CD8-positive, alpha-beta memory T cell (primary cell): ENCODE data around the gene MICA. TPM values are rescaled to one million over a fixed set of nuclear protein-coding genes. Genes with fewer than 3 reads are reported as not detected.
"Not testable (repeated sequence)": the region's sequence is repeated elsewhere in the genome, so short reads cannot be mapped to it uniquely, and the experiment has no call there.

Experiments used
- CTCF ChIA-PET: fragments of 350-600 bp; sonication (Branson Sonifier 250); formaldehyde crosslinking; loops from one replicate; lab custom pipeline; 2021; ENCODE audit warnings: antibody characterized with exemption; lab: Charles Lee
- POLR2A ChIA-PET: fragments of 350-600 bp; sonication (Branson Sonifier 250); formaldehyde crosslinking; loops from one replicate; lab custom pipeline; 2021; ENCODE audit warnings: antibody characterized with exemption; lab: Charles Lee
- DNase-seq, 5 donors: peaks; one replicate each; pipeline versions ENCODE4 v3.0.0 to v3.0.0-alpha.2; 2020 to 2022; ENCODE audit warnings: mixed read lengths in 1 of 5
- H3K27ac ChIP-seq: one replicate; pipeline ENCODE4 v1.7.0; 2013; ENCODE audit warnings: low read depth, mild to moderate bottlenecking, low read length, moderate library complexity
- H3K27me3 ChIP-seq: 2 replicates; pipeline ENCODE4 v1.7.0; 2013; ENCODE audit warnings: low read length, mild to moderate bottlenecking; ENCODE audit not compliant: insufficient read depth, poor library complexity, severe bottlenecking
- H3K36me3 ChIP-seq: 2 replicates; pipeline ENCODE4 v1.7.0; 2013; ENCODE audit warnings: mild to moderate bottlenecking, low read length, moderate library complexity; ENCODE audit not compliant: insufficient read depth
- H3K4me1 ChIP-seq: 2 replicates; pipeline ENCODE4 v1.7.0; 2013; ENCODE audit warnings: mild to moderate bottlenecking, low read length, moderate library complexity; ENCODE audit not compliant: insufficient read depth
- H3K4me3 ChIP-seq: 2 replicates; pipeline ENCODE4 v1.7.0; 2013; ENCODE audit warnings: mild to moderate bottlenecking, low read length
- H3K9me3 ChIP-seq: 2 replicates; pipeline ENCODE4 v1.7.0; 2013; ENCODE audit warnings: mild to moderate bottlenecking, low read length
- H3K27ac Mint-ChIP-seq, 8 donors: one replicate each; pipeline ENCODE4 v1.8.0; 2020 to 2021; ENCODE audit warnings: mixed read lengths in 8 of 8, mild to moderate bottlenecking in 6 of 8, inconsistent platforms in 3 of 8, moderate library complexity in 3 of 8
- H3K27me3 Mint-ChIP-seq, 2 donors: one replicate each; pipeline ENCODE4 v1.8.0; 2020 to 2021; ENCODE audit warnings: mixed read lengths in 2 of 2, mild to moderate bottlenecking in 1 of 2, moderate library complexity in 1 of 2
- H3K36me3 Mint-ChIP-seq, 3 donors: one replicate each; pipeline ENCODE4 v1.8.0; 2020 to 2021; ENCODE audit warnings: mixed read lengths in 3 of 3, inconsistent platforms in 1 of 3, mild to moderate bottlenecking in 1 of 3
- H3K4me1 Mint-ChIP-seq, 3 donors: one replicate each; pipeline ENCODE4 v1.8.0; 2020 to 2021; ENCODE audit warnings: mixed read lengths in 3 of 3, inconsistent platforms in 1 of 3, mild to moderate bottlenecking in 1 of 3
- H3K4me3 Mint-ChIP-seq, 7 donors: one replicate each; pipeline ENCODE4 v1.8.0; 2020 to 2021; ENCODE audit warnings: mixed read lengths in 7 of 7, mild to moderate bottlenecking in 6 of 7, moderate library complexity in 4 of 7, inconsistent platforms in 2 of 7
- H3K9me3 Mint-ChIP-seq, 5 donors: one replicate each; pipeline ENCODE4 v1.8.0; 2020 to 2022; ENCODE audit warnings: mixed read lengths in 5 of 5, mild to moderate bottlenecking in 3 of 5, moderate library complexity in 2 of 5, inconsistent platforms in 1 of 5
- polyA plus RNA-seq: library from polyadenylated mRNA; unstranded; fragments of 300-500 nt; fragmentation: Illumina TruSeq; gene quantifications from one replicate; pipeline ENCODE4 v1.2.3, GENCODE V29; 2021
- total RNA-seq, 2 experiments: library from RNA; stranded (reverse); gene quantifications; one replicate each; pipeline ENCODE4 v1.2.3, GENCODE V29; 2021

MICA gene
- total and polyA plus RNA-seq, 3 experiments from 2014 or later: 8.2 to 12.8 (median 12.4) TPM

DNA sequence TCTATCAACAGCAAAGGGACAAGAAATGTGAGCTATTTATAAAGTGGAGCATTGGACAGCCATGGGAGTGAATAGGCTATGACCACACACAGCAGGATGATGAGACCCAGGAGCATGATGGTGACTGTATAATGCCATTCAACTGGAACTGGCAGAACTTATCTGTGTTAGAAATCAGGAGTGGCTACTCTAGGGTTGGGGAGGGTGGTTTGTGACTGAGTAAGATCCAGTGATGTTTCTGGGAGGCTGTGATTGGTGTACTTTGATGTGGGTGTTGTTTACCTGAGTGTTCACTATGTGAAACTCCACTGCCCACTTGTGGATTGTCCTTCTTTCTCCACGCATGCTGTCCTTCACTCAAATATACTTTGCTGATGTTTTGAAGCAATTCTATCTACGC is 34.9 kb upstream of the MICA start:
- ChIA-PET CTCF (interaction anchor here (3.7 to 7.7 kb wide), 3 partner anchors 8 to 232 kb away, joined by 26 to 80 read pairs (median 72); partner anchors contain the start of gene PSORS1C2), POLR2A (no interaction called here)
- Mint-ChIP-seq H3K27ac (no peak overlapping the region), H3K9me3 (peaks cover 0 to 4% (median 0%) of the 10 kb centered on the region in 5 donors), H3K4me1 (peaks cover 12 to 22% (median 15%) of the 10 kb centered on the region in 3 donors), H3K27me3 (peaks cover 19 to 37% of the 10 kb centered on the region in 2 donors), H3K4me3 (no peak overlapping the region), H3K36me3 (peaks cover 0 to 4% (median 0%) of the 10 kb centered on the region in 3 donors)
- H3K4me3 ChIP-seq: no peak overlapping the region
- no peak for DNase-seq
- no peak overlapping the region for H3K27ac ChIP-seq
- H3K4me1 ChIP-seq: no peaks in the 10 kb centered on the region
- H3K27me3 ChIP-seq: peaks cover 10% of the 10 kb centered on the region
- H3K36me3 ChIP-seq: no peaks in the 10 kb centered on the region
- H3K9me3 ChIP-seq: no peaks in the 10 kb centered on the region

DNA sequence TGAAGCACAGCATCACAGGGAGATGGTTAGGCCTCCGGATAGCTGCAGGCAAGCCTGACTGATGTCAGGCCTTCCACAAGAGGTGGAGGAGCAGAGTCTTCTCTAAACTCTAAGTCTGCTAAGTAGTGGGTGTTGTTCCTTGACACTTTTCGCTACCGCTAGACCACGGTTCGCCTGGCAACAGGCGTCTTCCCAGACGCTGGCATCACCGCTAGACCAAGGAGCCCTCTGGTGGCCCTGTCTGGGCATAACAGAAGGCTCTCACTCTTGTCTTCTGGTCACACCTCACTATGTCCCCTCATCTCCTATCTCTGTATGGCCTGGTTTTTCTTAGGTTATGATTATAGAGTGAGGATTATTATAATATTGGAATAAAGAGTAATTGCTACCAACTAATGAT is 29.3 kb upstream of the MICA start:
- H3K36me3 Mint-ChIP-seq, H3K4me3 Mint-ChIP-seq, POLR2A ChIA-PET, H3K27ac Mint-ChIP-seq, H3K36me3 ChIP-seq, H3K4me3 ChIP-seq, H3K4me1 Mint-ChIP-seq, H3K27ac ChIP-seq, H3K9me3 ChIP-seq, H3K4me1 ChIP-seq, H3K9me3 Mint-ChIP-seq, H3K27me3 ChIP-seq: not testable (repeated sequence)
- DNase-seq: peak in 2 of 5 donors; percentile 22 to 29
- peaks cover 7 to 37% of the 10 kb centered on the region in 2 donors for H3K27me3 Mint-ChIP-seq
- CTCF ChIA-PET: interaction anchor here (1.2 kb wide), 1 partner anchor 68 kb away, joined by 3 read pairs; no protein-coding TSS in a partner anchor

DNA sequence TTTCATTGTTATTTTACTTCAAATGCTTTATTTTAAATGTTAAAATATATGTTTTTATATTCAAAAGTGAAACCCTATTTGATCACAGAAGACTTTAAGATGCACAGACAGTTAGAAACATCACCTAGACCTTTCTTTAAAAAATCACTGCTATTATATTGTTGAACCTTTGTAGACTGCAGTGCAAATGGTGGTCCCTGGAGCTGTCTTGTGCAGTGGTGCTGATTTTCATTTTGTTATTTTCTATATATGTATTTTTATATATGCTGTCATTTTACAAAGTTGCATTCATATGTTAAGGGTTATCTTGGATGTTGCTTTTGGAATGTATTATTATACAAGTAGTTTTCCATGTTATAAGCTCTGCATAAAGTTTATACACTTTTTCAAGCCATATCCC is 27.7 kb upstream of the MICA start:
- Histone ChIP-seq H3K4me1 (no peaks in the 10 kb centered on the region), H3K27ac (no peak overlapping the region), H3K36me3 (no peaks in the 10 kb centered on the region), H3K9me3 (no peaks in the 10 kb centered on the region), H3K4me3 (no peak overlapping the region), H3K27me3 (no peaks in the 10 kb centered on the region)
- ChIA-PET POLR2A (no interaction called here), CTCF (interaction anchor here (1.2 to 3.9 kb wide), 3 partner anchors 9 to 184 kb away, joined by 3 to 26 read pairs (median 3); no protein-coding TSS in a partner anchor)
- Mint-ChIP-seq H3K4me3 (no peak overlapping the region), H3K9me3 (peaks cover 0 to 4% (median 0%) of the 10 kb centered on the region in 5 donors), H3K27ac (no peak overlapping the region), H3K36me3 (no peaks in the 10 kb centered on the region), H3K4me1 (no peaks in the 10 kb centered on the region), H3K27me3 (peaks cover 13 to 36% of the 10 kb centered on the region in 2 donors)
- DNase-seq: no peak

DNA sequence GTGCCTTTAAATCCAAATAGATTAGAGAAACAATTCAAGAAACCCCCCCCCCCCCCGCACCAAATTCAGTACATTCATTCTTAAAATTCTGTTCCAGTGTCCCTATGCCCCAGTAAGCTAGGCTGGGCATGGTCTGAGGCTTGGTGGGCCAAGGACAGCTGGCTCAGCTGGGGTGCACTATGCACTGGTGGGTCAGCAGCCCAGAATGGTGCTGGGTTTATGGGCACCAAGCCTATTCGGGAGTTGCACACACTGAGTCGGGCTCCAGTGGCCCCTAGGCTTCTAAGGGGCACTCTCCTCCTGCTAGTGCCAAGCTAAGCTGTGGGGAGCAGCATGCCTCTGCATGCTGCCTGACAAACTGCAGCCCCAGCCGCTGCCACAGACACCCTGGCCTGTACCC is 26.4 kb upstream of the MICA start:
- peaks cover 18 to 36% of the 10 kb centered on the region in 2 donors for H3K27me3 Mint-ChIP-seq
- POLR2A ChIA-PET: no interaction called here

DNA sequence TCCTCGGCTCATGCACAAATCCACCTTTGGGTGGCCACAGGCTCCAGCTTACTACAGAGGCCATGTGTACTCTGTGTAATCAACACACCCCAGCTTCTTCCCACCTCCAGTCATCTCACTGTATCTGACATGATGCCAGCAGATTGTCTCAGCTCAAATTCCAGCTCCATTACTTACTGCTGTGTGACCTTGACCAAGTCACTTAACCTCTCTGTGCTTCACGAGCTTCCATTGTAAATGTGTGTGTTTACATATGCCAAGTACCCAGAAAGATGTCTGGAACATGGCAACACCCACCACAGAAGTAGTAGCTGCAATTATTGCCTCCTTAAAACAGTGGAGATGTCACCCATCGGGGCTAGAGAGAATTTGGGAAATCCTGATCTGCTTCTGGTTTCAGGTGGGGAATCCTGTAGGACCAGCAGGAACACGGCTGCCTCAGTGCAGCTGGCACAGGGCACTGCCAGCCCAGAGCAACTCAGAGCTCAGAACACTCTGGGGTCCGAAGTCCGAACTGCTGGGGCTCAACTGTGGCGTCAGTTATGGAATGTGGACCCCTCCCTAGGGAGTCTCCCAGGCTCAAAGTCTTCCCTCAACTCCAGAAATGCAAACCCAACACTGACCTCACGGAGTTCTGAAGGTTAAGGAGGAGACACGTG is 25.2 kb upstream of the MICA start:
- no peak for DNase-seq
- Histone ChIP-seq H3K27ac (no peak overlapping the region), H3K27me3 (no peaks in the 10 kb centered on the region), H3K9me3 (no peaks in the 10 kb centered on the region), H3K36me3 (no peaks in the 10 kb centered on the region), H3K4me3 (no peak overlapping the region), H3K4me1 (no peaks in the 10 kb centered on the region)
- Mint-ChIP-seq H3K27me3 (peaks cover 16 to 33% of the 10 kb centered on the region in 2 donors), H3K4me1 (no peaks in the 10 kb centered on the region), H3K4me3 (no peak overlapping the region), H3K27ac (no peak overlapping the region), H3K36me3 (no peaks in the 10 kb centered on the region), H3K9me3 (no peaks in the 10 kb centered on the region)
- ChIA-PET CTCF (interaction anchor here (1.1 to 3.9 kb wide), 2 partner anchors 12 to 241 kb away, joined by 3 to 26 read pairs; no protein-coding TSS in a partner anchor), POLR2A (no interaction called here)

More for the DNA sequence above, 26.4 kb upstream of the MICA start:
- Histone ChIP-seq H3K4me3 (no peak overlapping the region), H3K27ac (no peak overlapping the region), H3K9me3 (no peaks in the 10 kb centered on the region), H3K27me3 (no peaks in the 10 kb centered on the region), H3K4me1 (no peaks in the 10 kb centered on the region), H3K36me3 (no peaks in the 10 kb centered on the region)
- Mint-ChIP-seq H3K9me3 (peaks cover 0 to 2% (median 0%) of the 10 kb centered on the region in 5 donors), H3K27ac (no peak overlapping the region), H3K4me3 (no peak overlapping the region), H3K4me1 (no peaks in the 10 kb centered on the region), H3K36me3 (no peaks in the 10 kb centered on the region)
- CTCF ChIA-PET: interaction anchor here (1.0 to 3.9 kb wide), 3 partner anchors 11 to 185 kb away, joined by 3 to 26 read pairs (median 3); no protein-coding TSS in a partner anchor
- no peak for DNase-seq

DNA sequence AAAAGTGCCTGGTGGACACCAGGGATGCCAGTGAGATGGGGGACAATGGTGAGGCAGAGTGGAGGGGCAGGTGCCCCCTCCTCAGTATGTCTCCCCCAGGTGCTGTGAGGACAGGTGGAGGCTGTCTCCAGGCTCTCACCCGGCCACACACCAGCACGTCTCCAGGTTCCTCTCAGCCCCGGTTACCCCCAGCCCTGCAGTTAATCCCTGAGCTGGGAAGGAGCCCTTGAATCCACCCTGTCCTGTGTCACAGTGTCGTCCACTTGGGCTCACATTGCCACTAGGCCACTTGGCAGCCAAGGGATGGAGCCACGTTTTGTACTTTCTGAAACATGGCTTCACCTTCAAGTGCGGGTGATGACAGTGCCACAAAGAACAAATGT is 24.7 kb upstream of the MICA start:
- Histone ChIP-seq H3K36me3 (no peaks in the 10 kb centered on the region), H3K27me3 (no peaks in the 10 kb centered on the region), H3K4me3 (no peak overlapping the region), H3K4me1 (no peaks in the 10 kb centered on the region), H3K9me3 (no peaks in the 10 kb centered on the region), H3K27ac (no peak overlapping the region)
- H3K4me1 Mint-ChIP-seq: no peaks in the 10 kb centered on the region
- H3K27me3 Mint-ChIP-seq: peaks cover 16 to 33% of the 10 kb centered on the region in 2 donors
- no peaks in the 10 kb centered on the region for H3K9me3 Mint-ChIP-seq
- ChIA-PET CTCF (interaction anchor here (1.1 to 3.9 kb wide), 2 partner anchors 12 to 242 kb away, joined by 3 to 26 read pairs; no protein-coding TSS in a partner anchor), POLR2A (no interaction called here)
- peak overlapping the region in 1 of 8 donors; percentile 41 for H3K27ac Mint-ChIP-seq
- H3K4me3 Mint-ChIP-seq: no peak overlapping the region
- DNase-seq: no peak
- no peaks in the 10 kb centered on the region for H3K36me3 Mint-ChIP-seq

DNA sequence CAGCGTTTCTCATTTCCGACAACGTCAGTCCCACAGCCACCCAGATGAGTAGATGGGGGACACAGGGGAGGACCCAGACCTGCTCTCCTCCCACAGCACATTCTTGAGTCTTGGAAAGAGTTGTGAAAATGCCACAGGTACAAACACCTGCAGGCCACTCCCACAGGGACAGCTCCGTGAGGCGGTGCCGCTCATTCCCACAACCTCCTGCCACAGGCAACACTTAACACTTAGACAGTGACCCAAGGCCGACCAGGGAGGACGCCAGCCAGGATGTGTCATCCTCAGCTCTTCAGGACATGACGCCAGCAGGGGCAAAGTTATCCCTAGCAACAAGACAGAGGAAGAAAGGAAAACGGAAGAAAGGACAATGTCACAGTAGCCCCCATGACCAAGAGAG is 23.5 kb upstream of the MICA start:
- H3K4me3 Mint-ChIP-seq: no peak overlapping the region
- POLR2A ChIA-PET: no interaction called here
- no peaks in the 10 kb centered on the region for H3K4me1 Mint-ChIP-seq

DNA sequence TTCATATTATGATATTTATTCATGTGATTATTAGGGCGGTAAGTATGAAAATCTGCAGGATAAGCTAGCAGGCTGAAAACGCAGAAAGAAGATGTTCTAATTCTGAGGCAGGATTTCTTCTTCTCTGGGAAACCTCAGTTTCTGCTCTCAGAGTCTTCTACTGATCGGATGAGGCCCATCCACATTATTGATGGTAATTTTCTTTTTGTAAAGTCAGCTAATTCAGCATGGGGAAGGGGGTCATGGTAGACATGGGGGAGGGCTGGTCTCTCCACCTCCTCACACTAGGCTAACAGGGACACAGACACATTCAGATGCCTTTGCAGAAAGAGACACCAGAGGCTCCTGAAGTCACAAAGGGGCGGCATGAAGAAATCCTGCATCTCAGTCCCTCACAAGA is 21.7 kb upstream of the MICA start:
- Mint-ChIP-seq H3K27ac (peak overlapping the region in 1 of 8 donors; percentile 19), H3K4me1 (no peaks in the 10 kb centered on the region), H3K9me3 (no peaks in the 10 kb centered on the region), H3K4me3 (no peak overlapping the region), H3K27me3 (peaks cover 19 to 31% of the 10 kb centered on the region in 2 donors), H3K36me3 (no peaks in the 10 kb centered on the region)
- DNase-seq: no peak
- Histone ChIP-seq H3K27ac (no peak overlapping the region), H3K36me3 (no peaks in the 10 kb centered on the region), H3K4me3 (no peak overlapping the region), H3K4me1 (no peaks in the 10 kb centered on the region), H3K9me3 (no peaks in the 10 kb centered on the region), H3K27me3 (no peaks in the 10 kb centered on the region)
- CTCF ChIA-PET: interaction anchor here (0.7 kb wide), 1 partner anchor 15 kb away, joined by 3 read pairs; no protein-coding TSS in a partner anchor
- POLR2A ChIA-PET: no interaction called here

More for the DNA sequence above, 23.5 kb upstream of the MICA start:
- Histone ChIP-seq H3K27me3 (no peaks in the 10 kb centered on the region), H3K4me1 (no peaks in the 10 kb centered on the region), H3K9me3 (no peaks in the 10 kb centered on the region), H3K36me3 (no peaks in the 10 kb centered on the region), H3K27ac (no peak overlapping the region), H3K4me3 (no peak overlapping the region)
- Mint-ChIP-seq H3K27ac (no peak overlapping the region), H3K36me3 (no peaks in the 10 kb centered on the region), H3K9me3 (no peaks in the 10 kb centered on the region), H3K27me3 (peaks cover 16 to 33% of the 10 kb centered on the region in 2 donors)
- no peak for DNase-seq
- CTCF ChIA-PET: no interaction called here
